ENCODE results near the gene SHROOM3. TPM values are rescaled to one million over a fixed set of nuclear protein-coding genes. Genes with fewer than 3 reads are reported as not detected.

SHROOM3 gene
- total and polyA plus RNA-seq, 2 donors from 2014 or later, result 5.5 to 67.3 TPM

- Histone ChIP-seq H3K9me3 (ENCODE audit: control insufficient read depth in 2 of 3, insufficient read depth in 1 of 3, low read length in 3 of 3) (no peaks in the 10 kb centered on the region), H3K4me3 (ENCODE audit: low read length in 3 of 3) (no peak overlapping the region), H3K4me1 (ENCODE audit: control insufficient read depth in 2 of 3, insufficient read depth in 2 of 3, low read depth in 1 of 3, low read length in 3 of 3) (peaks cover 10 to 23% (median 12%) of the 10 kb centered on the region in 3 donors), H3K27me3 (ENCODE audit: control insufficient read depth, insufficient read depth, low read length) (no peaks in the 10 kb centered on the region), H3K36me3 (ENCODE audit: control insufficient read depth in 2 of 3, insufficient read depth in 3 of 3, low read length in 3 of 3) (peaks cover 0 to under 1% (median 0%) of the 10 kb centered on the region in 3 donors), H3K27ac (ENCODE audit: low read depth in 2 of 2, low read length in 2 of 2) (no peak overlapping the region), H3K9ac (ENCODE audit: low read length in 3 of 3) (no peak overlapping the region)
- FAIRE-seq, result no peak
- DNase-seq, result no peak
- intact Hi-C loops (cut with DNase I), result no loop called here
- no peak for TF ChIP-seq CTCF (IDR thresholded peaks at IDR 0.05; ENCODE audit: borderline replicate concordance, extremely low read depth, insufficient read depth)
These were observed 270.4 kb downstream of the SHROOM3 start for GRCh38 chr4:76705472-76705871.

GRCh38 chr4:76706581-76706980 lies 271.6 kb downstream of the SHROOM3 start:
- DNase-seq (no peak), FAIRE-seq (no peak)

GRCh38 chr4:76708971-76709771 lies 274.1 kb downstream of the SHROOM3 start:
- Histone ChIP-seq H3K9me3 (ENCODE audit: control insufficient read depth in 2 of 3, insufficient read depth in 1 of 3, low read length in 3 of 3) (no peaks in the 10 kb centered on the region), H3K4me3 (ENCODE audit: low read length in 3 of 3) (no peak overlapping the region), H3K27ac (ENCODE audit: low read depth in 2 of 2, low read length in 2 of 2) (no peak overlapping the region), H3K9ac (ENCODE audit: low read length in 3 of 3) (no peak overlapping the region), H3K36me3 (ENCODE audit: control insufficient read depth in 2 of 3, insufficient read depth in 3 of 3, low read length in 3 of 3) (peaks cover 6 to 7% (median 6%) of the 10 kb centered on the region in 3 donors), H3K4me1 (ENCODE audit: control insufficient read depth in 2 of 3, insufficient read depth in 2 of 3, low read depth in 1 of 3, low read length in 3 of 3) (peaks cover 2 to 8% (median 4%) of the 10 kb centered on the region in 3 donors), H3K27me3 (ENCODE audit: control insufficient read depth, insufficient read depth, low read length) (no peaks in the 10 kb centered on the region)
- FAIRE-seq, result no peak
- intact Hi-C loops (cut with DNase I), result no loop called here
- no peak for DNase-seq
- TF ChIP-seq CTCF (IDR thresholded peaks at IDR 0.05; ENCODE audit: borderline replicate concordance, extremely low read depth, insufficient read depth), result no peak

More at GRCh38 chr4:76706581-76706980, 271.6 kb downstream of the SHROOM3 start:
- no peaks in the 10 kb centered on the region for H3K27me3 ChIP-seq (ENCODE audit: control insufficient read depth, insufficient read depth, low read length)
- H3K4me1 ChIP-seq (ENCODE audit: control insufficient read depth in 2 of 3, insufficient read depth in 2 of 3, low read depth in 1 of 3, low read length in 3 of 3), result peaks cover 10 to 23% (median 12%) of the 10 kb centered on the region in 3 donors
- H3K27ac ChIP-seq (ENCODE audit: low read depth in 2 of 2, low read length in 2 of 2), result no peak overlapping the region
- no peaks in the 10 kb centered on the region for H3K9me3 ChIP-seq (ENCODE audit: control insufficient read depth in 2 of 3, insufficient read depth in 1 of 3, low read length in 3 of 3)
- peaks cover 6 to 7% (median 6%) of the 10 kb centered on the region in 3 donors for H3K36me3 ChIP-seq (ENCODE audit: control insufficient read depth in 2 of 3, insufficient read depth in 3 of 3, low read length in 3 of 3)
- H3K9ac ChIP-seq (ENCODE audit: low read length in 3 of 3), result no peak overlapping the region
- intact Hi-C loops (cut with DNase I), result no loop called here
- no peak for TF ChIP-seq CTCF (IDR thresholded peaks at IDR 0.05; ENCODE audit: borderline replicate concordance, extremely low read depth, insufficient read depth)
- H3K4me3 ChIP-seq (ENCODE audit: low read length in 3 of 3), result no peak overlapping the region

All from kidney (tissue), 14 donors.